Lower lobe of right lung (tissue), 2 donors: ENCODE results near the gene ENAH. TPM values are rescaled to one million over a fixed set of nuclear protein-coding genes. Genes with fewer than 3 reads are reported as not detected.
"Not testable (repeated sequence)": the region's sequence is repeated elsewhere in the genome, so short reads cannot be mapped to it uniquely, and the experiment has no call there.

Source experiments
- ATAC-seq, 2 donors: fragments of 200-7000 bp; cut with Tn5 transposase; one replicate each; pipeline ENCODE4 v1.9.1; 2020 to 2022; ENCODE audit warnings: mild to moderate bottlenecking in 2 of 2, moderate library complexity in 2 of 2
- DNase-seq: peaks from one replicate; pipeline ENCODE4 v3.0.0-alpha.2; 2020
- H3K27ac ChIP-seq: fragments of 200-600 bp; one replicate; pipeline ENCODE4 v1.8.0; 2022
- H3K27me3 ChIP-seq: fragments of 200-600 bp; one replicate; pipeline ENCODE4 v1.8.0; 2022; ENCODE audit warnings: low read depth
- H3K36me3 ChIP-seq: fragments of 200-600 bp; one replicate; pipeline ENCODE4 v1.8.0; 2022; ENCODE audit warnings: mild to moderate bottlenecking
- H3K4me1 ChIP-seq: fragments of 200-600 bp; one replicate; pipeline ENCODE4 v1.8.0; 2022
- H3K4me3 ChIP-seq: fragments of 200-600 bp; one replicate; pipeline ENCODE4 v1.8.0; 2022; ENCODE audit warnings: mild to moderate bottlenecking
- H3K9me3 ChIP-seq: fragments of 200-600 bp; one replicate; pipeline ENCODE4 v1.8.0; 2022
- intact Hi-C: fragments of 100-400 bp; cut with DNase I; formaldehyde crosslinking; loops from one replicate; pipeline ENCODE4 v1.11.0; 2022
- total RNA-seq: library from RNA; stranded (reverse); fragmentation: NEBNext Ultra II Directional; extraction: Animal tissue kit (Norgen Biotek cat#: 25700); gene quantifications from one replicate; pipeline ENCODE4 v1.2.1, GENCODE V29; 2021
- TF ChIP-seq, protein P1 (sequence below): fragments of 200-600 bp; IDR thresholded peaks from one replicate; pipeline ENCODE4 v1.8.0; 2022; ENCODE audit warnings: antibody characterized with exemption, mild to moderate bottlenecking
- donor health status: DM: no; HTN: yes; CAD: no; lungs with severe emphysema.

ENAH gene
- total RNA-seq, 1 donor from 2014 or later, result 51.4 TPM

DNA sequence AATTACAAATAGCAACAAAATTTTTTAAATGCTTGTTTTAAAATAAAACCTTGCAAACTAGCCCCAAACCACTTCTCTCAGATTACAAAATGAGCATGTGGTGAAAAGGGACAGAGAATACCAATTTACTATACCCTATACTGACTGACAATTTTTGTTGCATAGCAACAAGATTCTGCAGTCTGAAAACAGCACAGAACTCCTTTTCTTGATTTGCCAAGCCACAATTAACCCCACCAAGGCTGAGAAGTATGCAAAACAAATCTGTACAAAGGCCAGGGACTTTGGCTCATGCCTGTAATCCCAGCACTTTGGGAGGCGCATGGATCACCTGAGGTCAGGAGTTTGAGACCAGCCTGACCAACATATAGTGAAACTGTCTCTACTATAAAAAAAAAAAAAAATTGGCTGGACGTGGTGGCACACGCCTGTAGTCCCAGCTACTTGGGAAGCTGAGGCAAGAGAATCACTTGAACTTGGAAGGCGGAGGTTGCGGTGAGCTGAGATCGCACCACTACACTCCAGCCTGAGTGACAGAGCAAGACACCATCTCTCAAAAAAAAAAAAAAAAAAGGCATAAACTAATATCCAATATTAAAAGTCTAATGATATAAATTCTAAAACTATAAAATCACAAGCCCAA lies 21.8 kb downstream of the ENAH start:
- intact Hi-C loops, result no loop called here
- H3K4me3 ChIP-seq, result no peak overlapping the region
- H3K27me3 ChIP-seq, result no peaks in the 10 kb centered on the region
- no peaks in the 10 kb centered on the region for H3K9me3 ChIP-seq
- TF ChIP-seq, protein P1, sequence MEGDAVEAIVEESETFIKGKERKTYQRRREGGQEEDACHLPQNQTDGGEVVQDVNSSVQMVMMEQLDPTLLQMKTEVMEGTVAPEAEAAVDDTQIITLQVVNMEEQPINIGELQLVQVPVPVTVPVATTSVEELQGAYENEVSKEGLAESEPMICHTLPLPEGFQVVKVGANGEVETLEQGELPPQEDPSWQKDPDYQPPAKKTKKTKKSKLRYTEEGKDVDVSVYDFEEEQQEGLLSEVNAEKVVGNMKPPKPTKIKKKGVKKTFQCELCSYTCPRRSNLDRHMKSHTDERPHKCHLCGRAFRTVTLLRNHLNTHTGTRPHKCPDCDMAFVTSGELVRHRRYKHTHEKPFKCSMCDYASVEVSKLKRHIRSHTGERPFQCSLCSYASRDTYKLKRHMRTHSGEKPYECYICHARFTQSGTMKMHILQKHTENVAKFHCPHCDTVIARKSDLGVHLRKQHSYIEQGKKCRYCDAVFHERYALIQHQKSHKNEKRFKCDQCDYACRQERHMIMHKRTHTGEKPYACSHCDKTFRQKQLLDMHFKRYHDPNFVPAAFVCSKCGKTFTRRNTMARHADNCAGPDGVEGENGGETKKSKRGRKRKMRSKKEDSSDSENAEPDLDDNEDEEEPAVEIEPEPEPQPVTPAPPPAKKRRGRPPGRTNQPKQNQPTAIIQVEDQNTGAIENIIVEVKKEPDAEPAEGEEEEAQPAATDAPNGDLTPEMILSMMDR, result no peak
- no peaks in the 10 kb centered on the region for H3K4me1 ChIP-seq
- H3K36me3 ChIP-seq, result no peaks in the 10 kb centered on the region
- ATAC-seq, result no peak
- no peak for DNase-seq
- no peak overlapping the region for H3K27ac ChIP-seq

- H3K36me3 ChIP-seq, result no peaks in the 10 kb centered on the region
- no peak overlapping the region for H3K27ac ChIP-seq
- no peaks in the 10 kb centered on the region for H3K27me3 ChIP-seq
- ATAC-seq (no peak), DNase-seq (no peak)
- H3K9me3 ChIP-seq, result no peaks in the 10 kb centered on the region
- no peaks in the 10 kb centered on the region for H3K4me1 ChIP-seq
- intact Hi-C loops, result no loop called here
- TF ChIP-seq, protein P1, result no peak
- H3K4me3 ChIP-seq, result no peak overlapping the region
Measured at GRCh38 chr1:225629483-225629882, 23.4 kb downstream of the ENAH start.

DNA sequence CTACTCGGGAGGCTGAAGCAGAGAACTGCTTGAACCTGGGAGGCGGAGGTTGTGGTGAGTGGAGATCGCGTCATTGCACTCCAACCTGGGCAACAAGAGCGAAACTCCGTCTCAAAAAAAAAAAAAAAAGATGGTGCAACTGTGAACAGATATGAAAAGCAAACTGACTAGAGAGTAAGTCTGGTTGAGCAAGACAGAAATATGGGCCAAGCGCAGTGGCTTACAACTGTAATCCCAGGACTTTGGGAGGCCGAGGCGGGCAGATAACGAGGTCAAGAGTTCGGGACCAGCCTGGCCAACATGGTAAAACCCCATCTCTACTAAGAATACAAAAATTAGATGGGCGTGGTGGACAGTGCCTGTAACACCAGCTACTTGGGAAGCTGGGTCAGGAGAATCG lies 24.1 kb downstream of the ENAH start:
- H3K27ac ChIP-seq, DNase-seq, H3K9me3 ChIP-seq, ATAC-seq, H3K36me3 ChIP-seq, H3K4me3 ChIP-seq, H3K27me3 ChIP-seq, intact Hi-C loops, H3K4me1 ChIP-seq: not testable (repeated sequence)

DNA sequence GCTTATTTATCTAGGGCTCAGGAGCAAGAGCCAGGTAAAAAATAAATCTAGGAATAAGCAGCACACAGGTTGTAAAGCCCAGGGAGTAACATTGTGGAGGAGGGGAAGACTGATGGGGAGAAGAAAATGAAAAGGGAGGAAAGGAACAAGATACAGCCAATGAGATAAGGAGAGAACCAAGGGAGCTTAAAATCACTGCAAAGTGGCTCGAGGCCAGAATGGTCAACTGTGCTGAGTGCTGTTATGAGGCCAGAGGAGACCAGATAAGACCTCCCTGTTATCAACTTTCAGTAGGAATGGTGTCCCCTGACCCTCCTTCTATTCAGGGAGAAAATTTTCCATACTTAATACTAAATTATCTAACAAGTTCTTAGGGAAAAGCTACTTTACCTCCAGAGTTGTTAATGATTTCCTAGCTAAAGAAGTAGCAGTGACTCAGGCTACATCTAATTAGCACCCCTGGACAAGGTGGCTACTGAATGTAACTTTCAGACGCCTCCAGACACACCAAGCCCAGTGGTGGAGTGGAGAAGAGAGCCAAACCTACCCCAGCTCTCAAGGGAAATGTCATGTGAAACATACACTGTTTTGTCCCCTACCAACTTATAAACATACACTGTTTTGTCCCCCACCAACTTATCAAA lies 25.5 kb downstream of the ENAH start:
- H3K9me3 ChIP-seq, result no peaks in the 10 kb centered on the region
- no peaks in the 10 kb centered on the region for H3K4me1 ChIP-seq
- DNase-seq (no peak), ATAC-seq (peak in 1 of 2 donors; percentile 52)
- H3K36me3 ChIP-seq, result no peaks in the 10 kb centered on the region
- H3K27ac ChIP-seq, result no peak overlapping the region
- TF ChIP-seq, protein P1, result no peak
- intact Hi-C loops, result no loop called here
- H3K4me3 ChIP-seq, result no peak overlapping the region
- H3K27me3 ChIP-seq, result no peaks in the 10 kb centered on the region

DNA sequence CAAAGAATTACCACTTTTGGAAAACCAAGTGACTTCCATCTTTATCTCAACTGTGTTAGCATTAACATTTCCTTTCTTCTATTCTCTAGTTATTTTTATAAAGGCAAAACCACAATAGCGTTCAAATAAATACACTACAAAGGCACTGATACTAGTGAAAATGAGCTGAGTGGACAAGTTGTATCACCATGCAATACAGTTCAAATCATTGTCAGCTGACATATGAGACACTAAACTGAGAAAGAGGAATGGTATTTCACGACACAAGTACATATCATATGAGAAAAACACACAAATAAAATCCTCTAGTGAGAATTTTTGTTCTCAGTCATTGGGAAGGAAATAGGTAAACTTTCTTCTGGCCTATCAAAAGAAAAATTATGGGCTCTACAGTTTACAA lies 26.2 kb downstream of the ENAH start:
- TF ChIP-seq, protein P1, result no peak
- no peak for DNase-seq
- Histone ChIP-seq H3K9me3 (no peaks in the 10 kb centered on the region), H3K36me3 (no peaks in the 10 kb centered on the region), H3K27ac (no peak overlapping the region), H3K4me1 (no peaks in the 10 kb centered on the region), H3K4me3 (no peak overlapping the region), H3K27me3 (no peaks in the 10 kb centered on the region)
- ATAC-seq, result no peak
- intact Hi-C loops, result no loop called here

DNA sequence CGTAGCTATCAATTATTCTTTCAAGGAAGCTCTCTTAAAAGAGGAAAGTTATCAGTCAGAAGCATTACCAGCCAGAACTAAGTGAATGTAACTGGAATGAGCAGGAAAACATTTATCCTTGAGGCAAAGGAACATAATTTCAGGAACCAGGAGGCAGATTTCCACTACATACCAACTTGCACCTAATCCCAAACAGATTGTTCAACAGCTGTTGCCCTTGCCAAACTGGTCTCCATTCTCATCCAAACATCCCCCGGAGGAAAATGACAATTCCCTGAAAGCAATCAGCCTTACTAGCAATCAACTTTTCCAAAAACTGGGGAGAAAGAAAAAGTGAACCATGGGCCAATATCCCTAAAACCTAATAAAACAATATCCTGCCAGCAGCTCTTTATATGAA lies 35.0 kb downstream of the ENAH start:
- H3K27me3 ChIP-seq, result no peaks in the 10 kb centered on the region
- H3K9me3 ChIP-seq, result no peaks in the 10 kb centered on the region
- no peaks in the 10 kb centered on the region for H3K4me1 ChIP-seq
- intact Hi-C loops, result no loop called here
- DNase-seq (no peak), ATAC-seq (no peak)
- TF ChIP-seq, protein P1, result no peak
- H3K4me3 ChIP-seq, result no peak overlapping the region
- H3K27ac ChIP-seq, result no peak overlapping the region
- no peaks in the 10 kb centered on the region for H3K36me3 ChIP-seq
